CD4-positive, alpha-beta T cell treated with Interleukin-21 for 1 hour (primary cell): ENCODE data around the gene LOC128125822.

Experiments
- DNase-seq: peaks from one replicate; pipeline ENCODE4 v3.0.0-alpha.2; 2020

Gene LOC128125822

GRCh38 chr6:63558278-63558677 lies 14.0 kb upstream of the LOC128125822 start:
- no peak for DNase-seq

GRCh38 chr6:63560801-63561287 lies 11.4 kb upstream of the LOC128125822 start:
- DNase-seq = no peak

- DNase-seq = no peak
These were observed 11.0 kb upstream of the LOC128125822 start for GRCh38 chr6:63561288-63561687.

DNA sequence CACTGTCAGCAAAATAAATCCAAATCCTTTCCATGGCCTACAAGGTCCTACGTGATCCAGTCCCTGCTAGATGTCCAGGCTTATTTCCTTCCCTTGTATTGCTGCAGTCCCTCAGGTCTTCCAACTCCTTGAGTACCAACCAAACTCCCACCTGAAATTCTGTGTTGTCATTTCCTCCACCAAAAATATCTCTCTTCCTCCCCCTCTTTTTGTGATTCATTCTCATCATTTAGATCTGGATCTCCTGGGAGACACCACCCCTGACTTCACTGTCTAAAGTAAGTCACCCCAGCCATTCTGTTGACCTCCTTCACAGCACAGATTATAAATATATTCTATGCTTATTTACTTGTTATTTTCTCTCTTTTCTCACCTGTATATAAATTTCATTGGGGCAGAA lies 9.0 kb upstream of the LOC128125822 start:
- DNase-seq = no peak

GRCh38 chr6:63565058-63565726 lies 7.1 kb upstream of the LOC128125822 start:
- no peak for DNase-seq

DNA sequence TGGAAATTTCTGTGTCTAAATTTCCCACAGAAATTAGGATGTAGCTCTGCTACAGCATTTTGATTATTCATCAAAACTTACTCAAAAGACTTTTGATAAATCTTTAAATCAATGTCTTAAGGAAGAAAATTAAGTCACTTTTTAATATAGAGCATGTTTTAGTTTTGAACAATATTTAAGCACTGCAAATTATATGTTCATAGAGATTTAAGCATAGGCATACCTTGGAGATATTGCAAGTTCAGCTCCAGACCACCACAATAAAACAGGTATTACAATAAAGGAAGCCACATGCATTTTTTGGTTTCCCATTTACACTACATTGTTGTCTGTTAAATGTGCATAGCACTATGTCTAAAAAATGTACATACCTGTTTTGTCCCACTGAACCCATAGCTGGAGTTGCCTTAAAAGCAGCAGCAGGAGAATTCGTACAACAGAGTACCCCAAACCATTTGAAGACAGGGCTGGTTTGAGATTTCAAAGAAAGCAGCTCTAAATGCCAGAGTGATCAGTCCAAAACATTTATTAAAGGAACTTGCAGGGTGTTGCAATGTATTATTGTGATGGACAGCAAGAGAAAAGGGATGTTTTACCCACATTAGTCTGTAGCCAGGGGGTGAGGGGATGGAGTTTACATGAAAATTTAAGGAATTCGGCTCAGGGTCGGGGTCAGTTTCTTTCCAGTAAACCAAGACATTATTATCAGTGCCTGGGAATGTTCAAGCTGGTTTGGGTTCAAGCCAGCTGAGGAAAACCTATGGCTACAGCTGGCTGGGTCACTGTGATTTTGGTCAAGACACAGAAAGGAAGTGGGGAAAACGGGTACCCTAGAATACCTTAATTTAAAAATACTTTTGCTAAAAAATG lies 6.3 kb upstream of the LOC128125822 start:
- no peak for DNase-seq

DNA sequence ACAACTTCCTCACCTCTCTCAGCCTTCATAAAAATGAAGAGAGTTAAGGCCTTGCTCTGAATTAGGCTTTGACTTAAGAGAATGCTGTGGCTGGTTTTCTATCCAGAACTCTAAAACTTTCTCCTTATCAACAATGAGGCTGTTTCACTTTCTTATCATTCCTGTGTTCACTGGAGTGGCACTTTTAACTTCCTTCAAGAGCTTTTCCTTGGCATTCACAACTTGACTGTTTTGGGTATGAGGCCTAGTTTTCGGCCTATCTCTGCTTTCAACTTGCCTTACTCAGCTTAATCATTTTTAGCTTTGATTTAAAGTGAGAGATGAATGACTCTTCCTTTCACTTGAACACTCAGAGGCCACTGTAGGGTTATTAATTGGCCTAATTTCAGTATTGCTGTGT lies 4.3 kb upstream of the LOC128125822 start:
- DNase-seq = no peak

DNA sequence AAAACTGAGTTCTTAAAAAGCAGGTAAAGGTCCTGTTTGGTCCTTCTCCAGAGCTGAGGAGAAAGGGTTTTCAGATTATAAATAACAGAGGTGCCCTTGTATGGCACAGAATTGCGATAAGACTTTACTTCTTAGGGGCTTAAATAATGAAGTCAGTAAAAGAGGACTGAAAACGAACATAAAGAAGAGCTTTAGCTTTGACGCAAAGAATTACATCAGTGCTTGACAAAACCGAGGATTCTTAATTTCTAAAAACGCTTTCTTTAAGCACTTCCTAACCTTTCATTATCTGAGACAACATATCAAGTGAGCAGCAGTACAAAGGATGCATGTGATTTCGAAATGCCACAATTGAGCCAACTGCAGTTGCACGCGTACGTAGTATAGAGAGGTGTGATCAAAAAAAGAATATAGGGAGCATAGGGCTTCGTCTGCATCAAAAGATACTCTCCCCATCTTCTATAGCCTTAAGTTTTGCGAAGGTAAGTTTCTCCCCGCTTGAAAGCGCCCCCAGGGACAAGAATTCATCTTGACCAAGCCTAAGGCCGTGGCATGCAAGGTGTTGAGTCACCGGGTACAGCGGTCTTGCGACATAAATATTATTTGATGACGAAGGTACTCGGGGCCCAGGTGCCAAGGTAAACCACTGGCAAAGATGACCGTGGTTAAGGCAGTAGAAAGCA lies 778 bp upstream of the LOC128125822 start:
- no peak for DNase-seq

DNA sequence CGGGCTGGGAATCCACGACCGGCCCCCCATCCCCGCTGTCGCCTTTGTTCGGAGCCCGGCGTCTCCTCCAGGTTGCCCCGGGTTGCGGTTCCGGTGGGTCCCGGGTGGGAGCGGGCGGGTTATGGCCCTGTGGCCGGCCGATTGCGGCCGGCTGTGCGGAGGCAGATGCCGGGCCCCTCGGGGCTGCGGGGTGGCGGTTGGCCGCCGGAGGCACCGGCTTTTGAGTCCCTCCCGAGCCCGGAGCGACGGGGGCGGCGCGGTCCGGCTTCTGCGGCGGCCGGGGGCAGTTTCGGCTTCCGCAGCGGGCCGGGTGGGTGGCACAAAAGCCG lies 431 bp downstream of the LOC128125822 start:
- DNase-seq = no peak

DNA sequence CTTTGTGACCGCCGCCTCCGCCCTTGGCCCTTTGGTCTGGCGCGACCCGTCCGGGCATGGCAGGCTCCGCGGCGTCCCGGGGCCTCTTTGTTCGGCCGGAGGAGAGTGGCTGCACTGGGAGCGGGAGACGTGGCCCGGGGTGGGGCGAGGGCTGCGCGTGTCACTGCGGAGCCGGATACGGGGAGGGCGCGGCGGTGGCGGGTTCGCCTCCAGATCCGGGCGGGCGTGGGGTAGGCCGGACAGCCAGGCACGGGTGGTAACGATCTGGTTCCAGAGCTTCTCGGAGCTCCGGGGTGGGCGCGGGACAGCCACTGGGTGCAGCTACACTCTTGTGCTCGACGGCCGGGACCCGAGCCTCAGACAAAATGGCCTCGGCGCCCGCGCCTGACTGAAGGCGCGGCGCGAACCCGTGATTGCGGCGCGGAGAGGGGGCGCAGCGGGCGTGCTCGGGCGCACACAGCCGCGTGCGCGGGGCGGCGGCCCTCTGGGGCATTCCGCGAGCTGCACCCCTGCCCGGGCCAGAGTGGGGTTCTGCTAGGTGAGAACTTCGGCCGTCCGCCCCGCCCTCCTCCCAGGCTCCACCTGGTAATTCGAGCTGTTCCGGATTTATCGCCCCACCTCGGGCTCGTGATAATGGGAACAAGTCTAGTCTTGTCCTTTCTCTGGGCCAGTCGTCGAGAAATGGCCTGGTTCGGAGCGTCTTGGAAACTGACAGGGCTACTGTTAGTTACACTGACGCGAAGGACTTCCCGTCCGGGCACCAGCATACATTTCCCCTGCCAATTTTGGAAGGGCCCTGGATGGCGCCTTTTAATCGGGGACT lies 1.0 kb downstream of the LOC128125822 start:
- DNase-seq = peak; percentile 72

DNA sequence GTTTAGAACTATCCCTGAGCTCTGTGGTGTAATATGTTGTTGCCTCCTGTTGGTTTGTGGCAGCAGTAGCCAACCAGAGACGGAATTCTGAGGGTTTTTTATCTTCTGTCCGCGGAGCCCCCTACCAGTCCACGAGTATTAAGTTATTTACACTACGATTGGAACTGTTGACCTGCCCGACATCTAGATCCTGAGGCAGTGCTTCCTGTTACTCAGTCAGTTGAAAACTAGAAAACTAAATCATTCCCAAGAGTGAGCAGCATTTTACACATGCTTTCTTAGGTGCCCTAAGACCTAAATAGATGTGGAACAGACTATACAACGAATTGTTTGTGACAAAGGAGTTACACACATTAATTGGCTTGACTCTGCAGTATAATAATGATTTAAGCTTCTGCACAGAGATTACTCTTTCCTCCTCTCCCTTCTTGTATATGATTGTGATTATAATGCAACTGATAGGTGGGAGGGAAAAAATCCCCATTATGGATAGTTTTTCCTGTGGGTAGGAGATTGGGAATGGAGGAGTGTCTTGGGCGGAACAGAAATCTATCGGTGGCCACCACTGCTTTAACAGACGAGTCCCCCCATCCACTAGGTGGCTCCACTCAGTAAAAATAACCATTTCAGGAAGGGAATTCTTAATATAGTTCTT lies 1.7 kb downstream of the LOC128125822 start:
- peak; percentile 67 for DNase-seq

DNA sequence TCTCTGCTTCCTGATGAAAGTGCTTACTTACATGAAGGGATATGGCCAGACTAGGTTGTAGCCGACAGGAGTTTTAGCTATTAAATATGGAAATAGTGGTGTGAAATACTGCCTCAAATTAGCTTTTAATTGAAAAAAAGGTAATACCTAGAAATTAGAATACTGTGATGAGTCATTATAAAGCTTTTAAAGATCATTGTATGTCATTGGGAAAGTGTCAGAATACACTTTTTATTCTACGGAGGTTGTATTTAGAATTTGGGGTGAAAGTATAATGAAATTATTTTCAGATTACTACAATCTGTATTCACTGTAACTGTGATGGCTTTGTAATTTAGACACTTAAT lies 2.2 kb downstream of the LOC128125822 start:
- no peak for DNase-seq

DNA sequence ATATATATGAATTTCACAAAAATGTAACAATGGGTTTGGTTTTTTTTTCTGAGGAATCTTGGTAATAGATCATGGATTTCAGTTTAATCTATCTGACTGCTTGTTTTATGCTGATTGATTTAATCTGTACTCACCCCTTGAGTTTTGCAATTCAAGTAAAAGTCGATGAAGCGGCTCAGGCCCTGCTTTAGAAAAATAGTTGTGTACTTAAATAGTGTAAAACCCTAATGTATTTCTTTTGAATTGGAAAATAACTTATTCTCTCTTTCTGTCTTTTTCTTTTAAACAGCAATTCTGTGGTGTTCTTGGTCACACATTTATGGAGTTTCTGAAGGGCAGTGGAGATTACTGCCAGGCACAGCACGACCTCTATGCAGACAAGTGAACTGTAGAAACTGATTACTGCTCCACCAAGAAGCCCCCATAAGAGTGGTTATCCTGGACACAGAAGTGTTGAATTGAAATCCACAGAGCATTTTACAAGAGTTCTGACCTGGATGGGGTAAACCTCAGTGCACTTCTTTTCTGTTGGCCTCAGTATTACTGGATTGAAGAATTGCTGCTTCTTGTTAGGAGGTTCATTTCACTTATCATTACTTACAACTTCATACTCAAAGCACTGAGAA lies 4.0 kb downstream of the LOC128125822 start:
- DNase-seq = no peak

DNA sequence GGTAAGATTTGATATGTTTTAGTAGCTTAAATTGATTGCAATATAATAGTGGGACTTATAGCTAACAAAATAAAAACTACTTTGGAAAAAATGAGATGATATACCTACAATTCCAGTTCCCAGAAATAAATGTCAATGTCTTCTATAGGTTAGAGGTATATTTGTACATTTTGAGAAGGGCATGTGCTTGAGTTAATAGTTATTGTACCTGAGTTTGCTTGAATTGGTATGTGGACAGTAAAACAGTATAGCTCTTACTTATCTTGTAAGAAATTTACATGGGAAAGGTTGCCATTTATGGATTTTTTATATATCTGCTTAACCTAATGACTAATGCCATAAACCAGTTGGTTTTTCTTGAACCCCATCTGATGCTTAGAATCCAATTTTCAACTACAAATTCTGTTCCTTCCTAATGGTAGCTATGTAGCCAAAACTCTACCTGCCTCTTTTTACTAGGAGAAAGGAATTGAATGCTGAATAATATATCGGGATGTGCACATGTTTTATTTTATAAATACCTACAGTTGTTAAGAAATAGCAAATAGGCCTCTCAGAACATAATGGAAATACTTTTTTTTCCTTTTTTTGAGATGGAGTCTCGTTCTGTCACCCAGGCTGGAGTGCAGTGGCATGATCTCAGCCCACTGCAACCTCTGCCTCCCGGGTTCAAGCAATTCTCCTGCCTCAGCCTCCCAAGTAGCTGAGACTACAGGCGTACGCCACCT lies 4.9 kb downstream of the LOC128125822 start:
- DNase-seq = no peak

DNA sequence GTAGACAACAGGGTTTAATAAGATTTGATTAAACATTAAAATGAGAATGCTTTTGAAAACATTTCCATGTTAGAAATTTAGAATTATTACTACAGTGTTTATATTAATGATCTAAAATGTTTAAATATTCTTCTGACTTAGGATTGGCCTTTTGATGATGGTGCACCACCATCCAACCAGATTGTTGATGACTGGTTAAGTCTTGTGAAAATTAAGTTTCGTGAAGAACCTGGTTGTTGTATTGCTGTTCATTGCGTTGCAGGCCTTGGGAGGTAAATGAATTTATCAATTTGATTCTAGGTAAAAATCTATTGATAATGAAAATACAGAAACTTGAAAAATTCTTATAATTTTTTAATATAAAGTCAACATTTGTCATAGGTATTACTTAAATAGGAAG lies 6.5 kb downstream of the LOC128125822 start:
- DNase-seq = no peak

GRCh38 chr6:63579937-63580703 lies 7.8 kb downstream of the LOC128125822 start:
- no peak for DNase-seq

GRCh38 chr6:63580704-63580961 lies 8.4 kb downstream of the LOC128125822 start:
- no peak for DNase-seq

DNA sequence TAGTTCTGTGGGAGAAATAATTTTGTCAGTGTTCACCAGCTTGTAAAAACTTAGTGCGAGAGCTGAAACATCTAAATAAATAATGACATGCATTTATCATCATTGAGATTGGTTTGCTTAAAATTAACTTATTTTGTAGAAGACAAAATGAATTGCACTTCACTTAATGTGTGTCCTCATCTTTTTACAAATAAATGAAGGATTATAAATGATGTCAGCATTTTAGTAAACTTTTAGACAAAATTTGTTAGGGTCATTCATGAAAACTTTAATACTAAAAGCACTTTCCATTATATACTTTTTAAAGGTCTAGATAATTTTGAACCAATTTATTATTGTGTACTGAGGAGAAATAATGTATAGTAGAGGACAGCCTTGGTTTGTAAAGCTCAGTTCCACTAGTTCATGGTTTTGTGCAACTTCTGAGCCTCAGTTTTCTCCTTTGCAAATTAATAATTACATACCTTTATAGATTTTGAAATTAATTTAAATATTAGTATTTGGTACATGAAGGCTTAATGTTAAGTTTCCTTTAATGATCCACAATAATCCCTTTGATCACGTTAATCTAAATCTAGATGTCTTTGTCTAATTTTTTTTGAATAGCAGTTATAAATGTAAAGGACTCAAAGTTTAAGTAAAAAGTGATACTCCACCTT lies 9.2 kb downstream of the LOC128125822 start:
- no peak for DNase-seq

DNA sequence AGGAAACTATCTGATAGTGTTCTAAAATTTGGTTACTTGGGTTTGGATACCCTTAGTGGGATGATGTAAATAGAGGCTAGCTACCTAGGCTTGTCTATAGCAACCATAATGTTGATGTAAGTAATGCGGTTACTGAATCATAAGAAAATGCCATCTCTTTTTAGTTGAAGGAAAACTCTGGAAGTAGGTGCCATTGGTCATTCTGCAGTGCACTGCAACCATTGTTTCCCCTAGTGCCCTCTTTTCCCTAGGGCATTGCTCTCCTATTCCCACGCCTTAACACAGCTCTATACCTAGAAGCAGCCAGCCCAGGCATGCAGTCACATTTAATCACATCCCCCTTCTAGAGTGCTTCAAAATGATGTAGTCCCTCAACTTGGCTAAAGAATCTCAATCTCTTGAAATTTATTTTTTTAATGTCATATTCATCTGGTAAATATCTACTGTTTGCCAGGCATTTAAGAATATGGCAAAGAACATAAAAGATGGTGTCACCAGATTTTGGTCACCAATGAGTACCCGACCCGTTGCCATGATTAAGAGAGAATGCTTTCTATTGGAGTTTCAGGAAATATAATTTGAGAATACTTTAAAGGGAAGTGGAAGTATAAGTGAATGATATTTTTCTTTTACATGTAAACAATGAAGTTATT lies 10.4 kb downstream of the LOC128125822 start:
- DNase-seq = no peak

DNA sequence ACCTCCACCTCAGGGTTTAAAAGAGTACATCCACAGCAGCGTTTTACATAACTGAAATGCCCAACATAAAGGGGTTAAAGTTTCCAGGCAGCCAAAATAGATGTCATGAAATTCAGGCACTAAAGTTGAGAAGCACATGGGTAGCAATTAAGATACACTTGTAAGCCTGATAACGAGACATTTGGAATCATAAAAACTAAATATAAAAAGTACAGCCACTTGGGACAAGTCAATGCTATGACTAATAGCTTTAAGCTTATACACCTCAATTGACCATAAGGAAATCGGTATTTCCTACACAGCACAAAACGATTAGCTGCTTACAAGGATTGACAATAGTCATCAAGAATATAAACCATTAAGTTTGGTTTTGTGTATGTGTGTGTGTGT lies 11.8 kb downstream of the LOC128125822 start:
- DNase-seq = no peak
